ENCODE measurements around the gene GALNT9. TPM values are rescaled to one million over a fixed set of nuclear protein-coding genes. Genes with fewer than 3 reads are reported as not detected.

GALNT9 gene
- total RNA-seq, 1 donor from 2014 or later, result not detected

DNA sequence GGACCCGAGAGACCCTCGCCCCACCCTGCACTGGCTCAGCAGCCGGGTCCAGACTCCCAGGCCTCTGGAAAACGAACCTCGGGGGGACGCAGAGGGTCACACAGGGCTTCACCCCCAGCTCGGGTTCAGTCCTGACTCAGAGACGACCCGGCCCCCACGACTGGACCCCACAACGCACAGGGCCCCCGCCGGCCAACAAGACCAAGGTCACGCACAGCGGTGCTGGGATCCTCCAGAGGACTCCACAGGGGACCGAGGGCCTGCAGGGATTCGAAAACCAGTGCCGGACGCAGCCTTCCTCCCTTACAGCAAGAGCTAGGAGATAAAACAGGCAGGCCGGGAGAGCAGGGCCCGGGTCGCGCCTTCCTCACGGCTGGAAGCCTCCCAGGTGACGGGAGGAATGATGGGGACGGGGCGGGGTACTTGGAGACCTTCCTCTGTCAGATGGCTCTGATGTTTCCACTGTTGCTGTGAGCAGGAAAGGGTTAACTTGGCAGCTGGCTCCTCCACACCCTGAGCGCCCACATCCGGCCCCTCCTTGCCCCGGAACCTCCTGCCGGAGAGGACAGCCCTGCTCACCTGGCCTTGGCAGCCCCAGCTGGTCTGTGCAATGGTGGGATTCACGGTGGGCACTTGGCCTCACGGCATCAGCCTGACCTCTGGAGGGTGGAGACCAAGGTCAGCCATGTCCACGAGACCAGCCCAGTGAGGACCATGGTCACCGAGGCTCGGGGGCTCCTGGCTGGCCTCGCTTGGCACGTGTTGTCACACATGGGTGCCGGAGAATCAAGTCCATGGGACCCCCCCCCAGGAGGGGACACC, 46.2 kb downstream of the GALNT9 start:
- no peak overlapping the region for H3K4me2 ChIP-seq
- peaks cover 12% of the 10 kb centered on the region for H3K4me1 ChIP-seq
- H2AFZ ChIP-seq (replicated peaks), result no peak overlapping the region
- H3K36me3 ChIP-seq, result no peaks in the 10 kb centered on the region
- Mint-ChIP-seq H3K4me1 (peaks cover 24% of the 10 kb centered on the region), H3K9me3 (peaks cover 3% of the 10 kb centered on the region), H3K27me3 (ENCODE audit: insufficient read depth, low read depth) (peaks cover 17% of the 10 kb centered on the region), H3K27ac (no peak overlapping the region), H3K4me3 (no peak overlapping the region), H3K36me3 (no peaks in the 10 kb centered on the region)
- H3K9ac ChIP-seq, result no peak overlapping the region
- H3K27me3 ChIP-seq, result peaks cover 47% of the 10 kb centered on the region
- no peak overlapping the region for H3K4me3 ChIP-seq
- H3F3A ChIP-seq (ENCODE audit: low read depth), result peaks cover 9% of the 10 kb centered on the region
- no peaks in the 10 kb centered on the region for H3K79me2 ChIP-seq (ENCODE audit: low read depth)
- DNase-seq (ENCODE audit: low spot score), result no peak
- H4K20me1 ChIP-seq (ENCODE audit: low read depth), result no peaks in the 10 kb centered on the region
- TF ChIP-seq EZH2phosphoT487 (IDR thresholded peaks at IDR 0.05), result no peak
- TF ChIP-seq, protein P1, sequence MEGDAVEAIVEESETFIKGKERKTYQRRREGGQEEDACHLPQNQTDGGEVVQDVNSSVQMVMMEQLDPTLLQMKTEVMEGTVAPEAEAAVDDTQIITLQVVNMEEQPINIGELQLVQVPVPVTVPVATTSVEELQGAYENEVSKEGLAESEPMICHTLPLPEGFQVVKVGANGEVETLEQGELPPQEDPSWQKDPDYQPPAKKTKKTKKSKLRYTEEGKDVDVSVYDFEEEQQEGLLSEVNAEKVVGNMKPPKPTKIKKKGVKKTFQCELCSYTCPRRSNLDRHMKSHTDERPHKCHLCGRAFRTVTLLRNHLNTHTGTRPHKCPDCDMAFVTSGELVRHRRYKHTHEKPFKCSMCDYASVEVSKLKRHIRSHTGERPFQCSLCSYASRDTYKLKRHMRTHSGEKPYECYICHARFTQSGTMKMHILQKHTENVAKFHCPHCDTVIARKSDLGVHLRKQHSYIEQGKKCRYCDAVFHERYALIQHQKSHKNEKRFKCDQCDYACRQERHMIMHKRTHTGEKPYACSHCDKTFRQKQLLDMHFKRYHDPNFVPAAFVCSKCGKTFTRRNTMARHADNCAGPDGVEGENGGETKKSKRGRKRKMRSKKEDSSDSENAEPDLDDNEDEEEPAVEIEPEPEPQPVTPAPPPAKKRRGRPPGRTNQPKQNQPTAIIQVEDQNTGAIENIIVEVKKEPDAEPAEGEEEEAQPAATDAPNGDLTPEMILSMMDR (IDR thresholded peaks at IDR 0.05), result no peak
- no peak for TF ChIP-seq EZH2 (IDR thresholded peaks at IDR 0.05)
- no peaks in the 10 kb centered on the region for H3K9me3 ChIP-seq (ENCODE audit: low read depth)
- no peak overlapping the region for H3K27ac ChIP-seq

DNA sequence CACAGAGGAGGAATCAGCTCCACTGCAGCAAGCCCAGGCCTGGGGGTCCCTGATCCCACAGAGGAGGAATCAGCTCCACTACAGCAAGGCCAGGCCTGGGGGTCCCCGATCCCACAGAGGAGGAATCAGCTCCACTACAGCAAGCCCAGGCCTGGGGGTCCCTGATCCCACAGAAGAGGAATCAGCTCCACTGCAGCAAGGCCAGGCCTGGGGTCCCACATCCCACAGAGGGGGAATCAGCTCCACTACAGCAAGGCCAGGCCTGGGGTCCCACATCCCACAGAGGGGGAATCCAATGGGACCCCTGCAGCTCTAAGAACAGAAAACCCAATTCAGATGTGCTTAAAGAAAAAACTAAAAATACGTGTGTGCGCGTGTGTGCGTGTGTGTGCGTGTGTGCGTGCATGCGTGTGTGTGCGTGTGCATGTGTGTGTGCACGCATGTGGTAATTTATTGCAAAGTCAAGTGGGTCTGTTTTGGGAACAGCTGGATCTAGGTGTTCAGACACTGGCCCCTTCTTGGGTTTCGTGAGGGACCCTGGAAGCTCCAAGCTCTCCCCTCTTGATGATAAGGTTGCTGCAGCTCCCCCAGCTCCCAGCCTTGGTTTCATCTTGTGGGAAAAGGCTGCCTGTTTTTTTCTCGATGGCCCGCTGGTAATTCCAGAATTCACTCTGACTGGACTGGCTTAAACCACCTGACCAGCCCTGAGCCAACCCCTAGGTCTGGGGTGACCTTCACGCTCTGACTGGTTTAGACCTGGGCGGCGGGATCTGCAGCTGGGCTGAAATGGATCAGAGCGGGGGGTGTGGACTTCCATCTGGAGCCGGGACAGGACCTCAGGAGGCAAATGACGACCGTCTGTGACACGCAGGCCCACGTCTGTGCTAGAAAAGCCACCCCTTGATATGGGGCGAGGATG, 47.1 kb downstream of the GALNT9 start:
- Mint-ChIP-seq H3K4me1 (peaks cover 25% of the 10 kb centered on the region), H3K27me3 (ENCODE audit: insufficient read depth, low read depth) (peaks cover 12% of the 10 kb centered on the region), H3K4me3 (no peak overlapping the region), H3K9me3 (peaks cover 3% of the 10 kb centered on the region), H3K27ac (no peak overlapping the region), H3K36me3 (no peaks in the 10 kb centered on the region)
- Histone ChIP-seq H3K27ac (no peak overlapping the region), H3K79me2 (ENCODE audit: low read depth) (no peaks in the 10 kb centered on the region), H3K36me3 (no peaks in the 10 kb centered on the region), H3K4me2 (no peak overlapping the region), H3K27me3 (peaks cover 39% of the 10 kb centered on the region), H3K9me3 (ENCODE audit: low read depth) (no peaks in the 10 kb centered on the region), H3F3A (ENCODE audit: low read depth) (peaks cover 9% of the 10 kb centered on the region), H3K9ac (no peak overlapping the region), H4K20me1 (ENCODE audit: low read depth) (no peaks in the 10 kb centered on the region), H3K4me3 (no peak overlapping the region), H2AFZ (replicated peaks) (no peak overlapping the region), H3K4me1 (peaks cover 19% of the 10 kb centered on the region)
- no peak for DNase-seq (ENCODE audit: low spot score)
- TF ChIP-seq, protein P1 (IDR thresholded peaks at IDR 0.05), result no peak
- TF ChIP-seq EZH2 (IDR thresholded peaks at IDR 0.05) (no peak), EZH2phosphoT487 (IDR thresholded peaks at IDR 0.05) (no peak)

DNA sequence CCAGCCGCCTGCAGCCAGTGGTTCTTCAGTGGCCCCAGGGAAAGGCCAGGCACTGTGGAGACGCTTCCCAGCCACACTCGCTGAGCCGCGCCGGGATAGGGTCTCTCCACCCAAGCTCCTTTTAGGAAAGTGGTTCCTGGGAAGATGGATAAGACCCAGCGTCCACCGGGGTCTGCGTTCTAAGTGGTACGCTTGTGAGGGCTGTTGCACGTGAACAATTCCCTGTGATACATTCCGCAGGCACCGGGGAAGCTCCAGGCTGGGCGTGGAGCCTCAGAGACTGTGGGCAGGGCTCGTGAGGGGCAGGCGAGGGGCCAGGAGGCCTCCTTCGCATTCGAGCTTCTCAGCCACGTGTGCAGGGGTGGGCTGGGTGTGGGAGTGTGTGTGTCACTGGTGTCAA, 48.4 kb downstream of the GALNT9 start:
- Mint-ChIP-seq H3K4me1 (peaks cover 29% of the 10 kb centered on the region), H3K36me3 (no peaks in the 10 kb centered on the region), H3K27me3 (ENCODE audit: insufficient read depth, low read depth) (peaks cover 18% of the 10 kb centered on the region), H3K27ac (no peak overlapping the region), H3K9me3 (peaks cover 3% of the 10 kb centered on the region), H3K4me3 (no peak overlapping the region)
- peaks cover 26% of the 10 kb centered on the region for H3K27me3 ChIP-seq
- no peak overlapping the region for H3K4me2 ChIP-seq
- H4K20me1 ChIP-seq (ENCODE audit: low read depth), result no peaks in the 10 kb centered on the region
- DNase-seq (ENCODE audit: low spot score), result no peak
- H3K9me3 ChIP-seq (ENCODE audit: low read depth), result no peaks in the 10 kb centered on the region
- H2AFZ ChIP-seq (replicated peaks), result no peak overlapping the region
- no peak overlapping the region for H3K9ac ChIP-seq
- no peak overlapping the region for H3K27ac ChIP-seq
- TF ChIP-seq EZH2phosphoT487 (IDR thresholded peaks at IDR 0.05), result no peak
- TF ChIP-seq, protein P1 (IDR thresholded peaks at IDR 0.05), result no peak
- TF ChIP-seq EZH2 (IDR thresholded peaks at IDR 0.05), result no peak
- H3F3A ChIP-seq (ENCODE audit: low read depth), result peaks cover 9% of the 10 kb centered on the region
- no peaks in the 10 kb centered on the region for H3K36me3 ChIP-seq
- no peaks in the 10 kb centered on the region for H3K79me2 ChIP-seq (ENCODE audit: low read depth)
- H3K4me1 ChIP-seq, result peaks cover 27% of the 10 kb centered on the region
- no peak overlapping the region for H3K4me3 ChIP-seq
